Liver (tissue), 3 donors: ENCODE results near the gene GABRA5.

Experiments
- EGR1 ChIP-seq, 2 donors: IDR thresholded peaks; 2 replicates each; pipeline ENCODE4 v1.6.1; 2016 to 2018; ENCODE audit warnings: antibody characterized with exemption in 2 of 2, low read depth in 2 of 2
- GABPA ChIP-seq, 2 donors: IDR thresholded peaks in 1 of 2; conservative IDR thresholded peaks in 1 of 2; 2 replicates each; pipeline ENCODE4 v1.6.1; 2016; ENCODE audit warnings: antibody characterized with exemption in 2 of 2, mild to moderate bottlenecking in 1 of 2, moderate library complexity in 1 of 2
- HNF4G ChIP-seq: IDR thresholded peaks from 2 replicates; pipeline ENCODE4 v1.6.1; 2016; ENCODE audit warnings: antibody characterized with exemption
- JUND ChIP-seq, 2 donors: IDR thresholded peaks; 2 replicates each; pipeline ENCODE4 v1.6.1; 2016; ENCODE audit warnings: antibody characterized with exemption in 2 of 2
- RAD21 ChIP-seq, 2 donors: IDR thresholded peaks; 2 replicates each; pipeline ENCODE4 v1.6.1; 2016; ENCODE audit warnings: antibody characterized with exemption in 2 of 2, mild to moderate bottlenecking in 2 of 2
- RXRA ChIP-seq, 2 donors: IDR thresholded peaks; 2 replicates each; pipeline ENCODE4 v1.6.1; 2017 to 2018; ENCODE audit warnings: antibody characterized with exemption in 2 of 2, mild to moderate bottlenecking in 1 of 2
- SP1 ChIP-seq: IDR thresholded peaks from 2 replicates; pipeline ENCODE4 v1.6.1; 2018; ENCODE audit warnings: antibody characterized with exemption, mild to moderate bottlenecking
- TAF1 ChIP-seq: conservative IDR thresholded peaks from 2 replicates; pipeline ENCODE4 v1.6.1; 2016; ENCODE audit warnings: antibody characterized with exemption, mild to moderate bottlenecking
- YY1 ChIP-seq: IDR thresholded peaks from 2 replicates; pipeline ENCODE4 v1.6.1; 2016; ENCODE audit warnings: antibody characterized with exemption, mild to moderate bottlenecking
- TF ChIP-seq, protein P1 (sequence below): fragments of 150-350 bp; IDR thresholded peaks from 2 replicates; pipeline ENCODE4 v1.5.1; 2017; ENCODE audit warnings: improper control_type of control experiment, low read depth, low read length; ENCODE audit not compliant: missing input control
- TF ChIP-seq, protein P2 (sequence below): IDR thresholded peaks from 2 replicates; pipeline ENCODE4 v1.6.1; 2016; ENCODE audit warnings: antibody characterized with exemption
- TF ChIP-seq, protein P3 (sequence below): IDR thresholded peaks from 2 replicates; pipeline ENCODE4 v1.6.1; 2016; ENCODE audit warnings: antibody characterized with exemption
- TF ChIP-seq, protein P4 (sequence below): IDR thresholded peaks from 2 replicates; pipeline ENCODE4 v1.6.1; 2016; ENCODE audit warnings: antibody characterized with exemption, mild to moderate bottlenecking
- TF ChIP-seq, protein P5 (sequence below): IDR thresholded peaks from 2 replicates; pipeline ENCODE4 v1.6.1; 2016; ENCODE audit warnings: antibody characterized with exemption
- donor health status: healthy.
- donor health status: healthy.

DNA sequence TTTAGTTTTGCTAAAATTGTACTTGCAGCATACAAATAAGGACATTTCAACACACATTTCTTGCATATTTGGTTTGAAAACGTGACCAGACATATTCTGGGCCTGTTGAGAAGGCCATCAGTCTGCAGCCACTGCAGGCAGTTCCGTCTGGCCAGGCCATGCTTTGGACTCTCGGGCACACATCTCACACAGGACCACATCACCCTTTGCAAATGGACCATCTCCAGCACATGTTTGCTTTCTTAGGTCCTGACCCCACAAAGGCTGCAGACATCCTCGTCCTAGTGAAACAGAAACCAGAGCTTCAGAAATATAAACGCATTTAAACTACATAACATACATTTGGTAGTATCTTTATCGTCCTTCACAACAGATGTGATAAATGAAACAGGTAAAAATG, 24.1 kb downstream of the GABRA5 start:
- TF ChIP-seq, protein P1, sequence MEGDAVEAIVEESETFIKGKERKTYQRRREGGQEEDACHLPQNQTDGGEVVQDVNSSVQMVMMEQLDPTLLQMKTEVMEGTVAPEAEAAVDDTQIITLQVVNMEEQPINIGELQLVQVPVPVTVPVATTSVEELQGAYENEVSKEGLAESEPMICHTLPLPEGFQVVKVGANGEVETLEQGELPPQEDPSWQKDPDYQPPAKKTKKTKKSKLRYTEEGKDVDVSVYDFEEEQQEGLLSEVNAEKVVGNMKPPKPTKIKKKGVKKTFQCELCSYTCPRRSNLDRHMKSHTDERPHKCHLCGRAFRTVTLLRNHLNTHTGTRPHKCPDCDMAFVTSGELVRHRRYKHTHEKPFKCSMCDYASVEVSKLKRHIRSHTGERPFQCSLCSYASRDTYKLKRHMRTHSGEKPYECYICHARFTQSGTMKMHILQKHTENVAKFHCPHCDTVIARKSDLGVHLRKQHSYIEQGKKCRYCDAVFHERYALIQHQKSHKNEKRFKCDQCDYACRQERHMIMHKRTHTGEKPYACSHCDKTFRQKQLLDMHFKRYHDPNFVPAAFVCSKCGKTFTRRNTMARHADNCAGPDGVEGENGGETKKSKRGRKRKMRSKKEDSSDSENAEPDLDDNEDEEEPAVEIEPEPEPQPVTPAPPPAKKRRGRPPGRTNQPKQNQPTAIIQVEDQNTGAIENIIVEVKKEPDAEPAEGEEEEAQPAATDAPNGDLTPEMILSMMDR = no peak
- TF ChIP-seq, protein P2, sequence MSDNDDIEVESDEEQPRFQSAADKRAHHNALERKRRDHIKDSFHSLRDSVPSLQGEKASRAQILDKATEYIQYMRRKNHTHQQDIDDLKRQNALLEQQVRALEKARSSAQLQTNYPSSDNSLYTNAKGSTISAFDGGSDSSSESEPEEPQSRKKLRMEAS = no peak
- TF ChIP-seq SP1 = no peak
- no peak for TF ChIP-seq HNF4G
- TF ChIP-seq, protein P3, sequence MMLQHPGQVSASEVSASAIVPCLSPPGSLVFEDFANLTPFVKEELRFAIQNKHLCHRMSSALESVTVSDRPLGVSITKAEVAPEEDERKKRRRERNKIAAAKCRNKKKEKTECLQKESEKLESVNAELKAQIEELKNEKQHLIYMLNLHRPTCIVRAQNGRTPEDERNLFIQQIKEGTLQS = no peak
- no peak for TF ChIP-seq GABPA (IDR thresholded peaks at IDR 0.05 in 1 of 2, conservative IDR thresholded peaks at IDR 0.05 in 1 of 2)
- TF ChIP-seq, protein P4, sequence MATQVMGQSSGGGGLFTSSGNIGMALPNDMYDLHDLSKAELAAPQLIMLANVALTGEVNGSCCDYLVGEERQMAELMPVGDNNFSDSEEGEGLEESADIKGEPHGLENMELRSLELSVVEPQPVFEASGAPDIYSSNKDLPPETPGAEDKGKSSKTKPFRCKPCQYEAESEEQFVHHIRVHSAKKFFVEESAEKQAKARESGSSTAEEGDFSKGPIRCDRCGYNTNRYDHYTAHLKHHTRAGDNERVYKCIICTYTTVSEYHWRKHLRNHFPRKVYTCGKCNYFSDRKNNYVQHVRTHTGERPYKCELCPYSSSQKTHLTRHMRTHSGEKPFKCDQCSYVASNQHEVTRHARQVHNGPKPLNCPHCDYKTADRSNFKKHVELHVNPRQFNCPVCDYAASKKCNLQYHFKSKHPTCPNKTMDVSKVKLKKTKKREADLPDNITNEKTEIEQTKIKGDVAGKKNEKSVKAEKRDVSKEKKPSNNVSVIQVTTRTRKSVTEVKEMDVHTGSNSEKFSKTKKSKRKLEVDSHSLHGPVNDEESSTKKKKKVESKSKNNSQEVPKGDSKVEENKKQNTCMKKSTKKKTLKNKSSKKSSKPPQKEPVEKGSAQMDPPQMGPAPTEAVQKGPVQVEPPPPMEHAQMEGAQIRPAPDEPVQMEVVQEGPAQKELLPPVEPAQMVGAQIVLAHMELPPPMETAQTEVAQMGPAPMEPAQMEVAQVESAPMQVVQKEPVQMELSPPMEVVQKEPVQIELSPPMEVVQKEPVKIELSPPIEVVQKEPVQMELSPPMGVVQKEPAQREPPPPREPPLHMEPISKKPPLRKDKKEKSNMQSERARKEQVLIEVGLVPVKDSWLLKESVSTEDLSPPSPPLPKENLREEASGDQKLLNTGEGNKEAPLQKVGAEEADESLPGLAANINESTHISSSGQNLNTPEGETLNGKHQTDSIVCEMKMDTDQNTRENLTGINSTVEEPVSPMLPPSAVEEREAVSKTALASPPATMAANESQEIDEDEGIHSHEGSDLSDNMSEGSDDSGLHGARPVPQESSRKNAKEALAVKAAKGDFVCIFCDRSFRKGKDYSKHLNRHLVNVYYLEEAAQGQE = no peak
- TF ChIP-seq TAF1 = no peak
- TF ChIP-seq, protein P5, sequence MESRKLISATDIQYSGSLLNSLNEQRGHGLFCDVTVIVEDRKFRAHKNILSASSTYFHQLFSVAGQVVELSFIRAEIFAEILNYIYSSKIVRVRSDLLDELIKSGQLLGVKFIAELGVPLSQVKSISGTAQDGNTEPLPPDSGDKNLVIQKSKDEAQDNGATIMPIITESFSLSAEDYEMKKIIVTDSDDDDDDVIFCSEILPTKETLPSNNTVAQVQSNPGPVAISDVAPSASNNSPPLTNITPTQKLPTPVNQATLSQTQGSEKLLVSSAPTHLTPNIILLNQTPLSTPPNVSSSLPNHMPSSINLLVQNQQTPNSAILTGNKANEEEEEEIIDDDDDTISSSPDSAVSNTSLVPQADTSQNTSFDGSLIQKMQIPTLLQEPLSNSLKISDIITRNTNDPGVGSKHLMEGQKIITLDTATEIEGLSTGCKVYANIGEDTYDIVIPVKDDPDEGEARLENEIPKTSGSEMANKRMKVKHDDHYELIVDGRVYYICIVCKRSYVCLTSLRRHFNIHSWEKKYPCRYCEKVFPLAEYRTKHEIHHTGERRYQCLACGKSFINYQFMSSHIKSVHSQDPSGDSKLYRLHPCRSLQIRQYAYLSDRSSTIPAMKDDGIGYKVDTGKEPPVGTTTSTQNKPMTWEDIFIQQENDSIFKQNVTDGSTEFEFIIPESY = no peak
- no peak for TF ChIP-seq JUND (IDR thresholded peaks at IDR 0.05)
- no peak for TF ChIP-seq RAD21 (IDR thresholded peaks at IDR 0.05)
- no peak for TF ChIP-seq EGR1 (IDR thresholded peaks at IDR 0.05; ENCODE audit: low read depth in 2 of 2)
- no peak for TF ChIP-seq YY1
- TF ChIP-seq RXRA (IDR thresholded peaks at IDR 0.05) = no peak
